Neuronal stem cell (in vitro differentiated cells): ENCODE results near the gene DCAF8.
A peak's percentile ranks its signal among the peaks of the same experiment; 100 is the strongest.

Source experiments
- DNase-seq: peaks from one replicate; pipeline ENCODE4 v3.0.0-alpha.2; 2013; ENCODE audit warnings: low spot score
- H2AFZ ChIP-seq: one replicate; pipeline ENCODE4 v1.6.1; 2013; ENCODE audit warnings: mild to moderate bottlenecking, low read length, inconsistent platforms
- H2AK5ac ChIP-seq: 2 replicates; pipeline ENCODE4 v1.6.1; 2013; ENCODE audit warnings: low read depth, mild to moderate bottlenecking, inconsistent platforms, low read length, moderate library complexity, mixed read lengths
- H2BK120ac ChIP-seq: 2 replicates; pipeline ENCODE4 v1.6.1; 2013; ENCODE audit warnings: low read depth, mild to moderate bottlenecking, inconsistent platforms, low read length, moderate library complexity, mixed read lengths
- H2BK12ac ChIP-seq: one replicate; pipeline ENCODE4 v1.6.1; 2013; ENCODE audit warnings: low read length, inconsistent platforms
- H2BK15ac ChIP-seq: 2 replicates; pipeline ENCODE4 v1.6.1; 2013; ENCODE audit warnings: mild to moderate bottlenecking, low read length, inconsistent platforms, mixed read lengths
- H2BK5ac ChIP-seq: one replicate; pipeline ENCODE4 v1.6.1; 2013; ENCODE audit warnings: inconsistent platforms, mild to moderate bottlenecking, low read length, moderate library complexity
- H3K14ac ChIP-seq: one replicate; pipeline ENCODE4 v1.6.1; 2013; ENCODE audit warnings: low read length, inconsistent platforms
- H3K18ac ChIP-seq: 2 replicates; pipeline ENCODE4 v1.6.1; 2013; ENCODE audit warnings: low read length, inconsistent platforms
- H3K23ac ChIP-seq: 2 replicates; pipeline ENCODE4 v1.6.1; 2013; ENCODE audit warnings: low read depth, mild to moderate bottlenecking, mixed read lengths, low read length, inconsistent platforms; ENCODE audit not compliant: poor library complexity
- H3K27ac ChIP-seq: replicated peaks from 3 replicates; pipeline ENCODE4 v1.5.1; 2013; ENCODE audit warnings: low read length, inconsistent platforms
- H3K27me3 ChIP-seq, 3 experiments: 2 replicates each; pipeline ENCODE4 v1.6.1; 2013; ENCODE audit warnings: low read length in 3 of 3, mild to moderate bottlenecking in 2 of 3, inconsistent platforms in 1 of 3, low read depth in 1 of 3, mixed read lengths in 1 of 3, moderate library complexity in 1 of 3; ENCODE audit not compliant: control insufficient read depth in 3 of 3, insufficient read depth in 3 of 3
- H3K36me3 ChIP-seq, 2 donors: replicated peaks in 1 of 2; 2 replicates each; pipeline ENCODE4 v1.6.1; 2013; ENCODE audit warnings: low read length in 2 of 2; ENCODE audit not compliant: control insufficient read depth in 2 of 2, insufficient read depth in 2 of 2
- H3K4ac ChIP-seq: 2 replicates; pipeline ENCODE4 v1.6.1; 2013; ENCODE audit warnings: inconsistent platforms, mild to moderate bottlenecking, low read length, moderate library complexity
- H3K4me1 ChIP-seq, 2 donors: 1 replicate in 1 of 2; 2 replicates in 1 of 2; pipeline ENCODE4 v1.6.1; 2013; ENCODE audit warnings: low read length in 2 of 2, low read depth in 1 of 2; ENCODE audit not compliant: control insufficient read depth in 2 of 2, insufficient read depth in 1 of 2
- H3K4me2 ChIP-seq: one replicate; pipeline ENCODE4 v1.6.1; 2013; ENCODE audit warnings: mild to moderate bottlenecking, low read length, inconsistent platforms; ENCODE audit not compliant: insufficient read depth, poor library complexity, severe bottlenecking
- H3K4me3 ChIP-seq, 2 donors: 2 replicates each; pipeline ENCODE4 v1.5.1; 2013; ENCODE audit warnings: low read length in 2 of 2, mild to moderate bottlenecking in 2 of 2, inconsistent platforms in 1 of 2, moderate library complexity in 1 of 2
- H3K79me1 ChIP-seq: one replicate; pipeline ENCODE4 v1.6.1; 2013; ENCODE audit warnings: low read depth, mild to moderate bottlenecking, inconsistent platforms, low read length, moderate library complexity
- H3K9ac ChIP-seq: one replicate; pipeline ENCODE4 v1.6.1; 2013; ENCODE audit warnings: mild to moderate bottlenecking, low read depth, low read length, inconsistent platforms; ENCODE audit not compliant: poor library complexity
- H3K9me3 ChIP-seq, 2 donors: replicated peaks in 1 of 2; 2 replicates each; pipeline versions ENCODE3 to v1.6.1; 2013; ENCODE audit warnings: low read length in 2 of 2, mild to moderate bottlenecking in 2 of 2, inconsistent platforms in 1 of 2, low read depth in 1 of 2, mixed read lengths in 1 of 2, moderate library complexity in 1 of 2; ENCODE audit not compliant: control insufficient read depth in 2 of 2, insufficient read depth in 1 of 2
- H4K8ac ChIP-seq: one replicate; pipeline ENCODE4 v1.6.1; 2013; ENCODE audit warnings: low read depth, mild to moderate bottlenecking, inconsistent platforms, low read length, moderate library complexity
- H4K91ac ChIP-seq: one replicate; pipeline ENCODE4 v1.6.1; 2013; ENCODE audit warnings: low read length, low read depth, mild to moderate bottlenecking, inconsistent platforms; ENCODE audit not compliant: poor library complexity
- WGBS, 2 donors: extraction: QIAGEN DNeasy Blood & Tissue Kit; methylation state at CpG; one replicate each; pipeline ENCODE4 v1.1.7; 2013; ENCODE audit warnings: missing lambda C conversion rate in 2 of 2, mixed read lengths in 1 of 2; ENCODE audit not compliant: insufficient read length in 2 of 2, insufficient replicate concordance in 1 of 2; ENCODE audit errors: extremely low coverage in 2 of 2; 5-methylcytosine and 5-hydroxymethylcytosine counted together

DCAF8 gene

GRCh38 chr1:160194737-160195059 is 67.7 kb downstream of the DCAF8 start:
- H2BK15ac ChIP-seq, result no peak overlapping the region
- peaks cover 0 to 5% (median 0%) of the 10 kb centered on the region in 3 experiments for H3K27me3 ChIP-seq
- no peak for DNase-seq
- no peak overlapping the region for H2AFZ ChIP-seq
- H2AK5ac ChIP-seq, result no peak overlapping the region
- peak overlapping the region; percentile 74 for H4K91ac ChIP-seq
- peak overlapping the region; percentile 77 for H3K23ac ChIP-seq
- H3K27ac ChIP-seq, result no peak overlapping the region
- no peak overlapping the region for H4K8ac ChIP-seq
- WGBS, 2 donors, result no CpG with 5 or more reads among the region's 2 CpGs
- peak overlapping the region; percentile 50 for H3K9ac ChIP-seq
- H3K14ac ChIP-seq, result peak overlapping the region; percentile 98
- H2BK12ac ChIP-seq, result peak overlapping the region; percentile 79
- peak overlapping the region; percentile 32 for H3K4ac ChIP-seq
- peak overlapping the region in 1 of 2 donors; percentile 69 for H3K4me3 ChIP-seq
- peaks cover 0 to 9% of the 10 kb centered on the region in 2 donors for H3K9me3 ChIP-seq
- H2BK120ac ChIP-seq, result no peak overlapping the region
- no peak overlapping the region for H3K18ac ChIP-seq
- H3K4me1 ChIP-seq, result peaks cover 16 to 17% of the 10 kb centered on the region in 2 donors
- no peak overlapping the region for H2BK5ac ChIP-seq
- H3K4me2 ChIP-seq, result no peak overlapping the region
- H3K36me3 ChIP-seq, result peaks cover 0 to 6% of the 10 kb centered on the region in 2 donors
- peaks cover 3% of the 10 kb centered on the region for H3K79me1 ChIP-seq

- H3K9me3 ChIP-seq, result peaks cover 0 to 9% of the 10 kb centered on the region in 2 donors
- peaks cover 0 to 6% of the 10 kb centered on the region in 2 donors for H3K36me3 ChIP-seq
- peak overlapping the region in 1 of 2 donors; percentile 69 for H3K4me3 ChIP-seq
- 100% methylated on average over 2 of the region's 9 CpGs; no CpG with 5 or more reads in 1 of the 2 donors for WGBS, 2 donors
- peaks cover 19 to 21% of the 10 kb centered on the region in 2 donors for H3K4me1 ChIP-seq
- H3K4me2 ChIP-seq, result no peak overlapping the region
- H2BK5ac ChIP-seq, result peak overlapping the region; percentile 68
- H4K8ac ChIP-seq, result peak overlapping the region; percentile 94
- peak overlapping the region; percentile 80 for H4K91ac ChIP-seq
- H3K4ac ChIP-seq, result peak overlapping the region; percentile 97
- H2AFZ ChIP-seq, result no peak overlapping the region
- H3K14ac ChIP-seq, result peak overlapping the region; percentile 98
- peak overlapping the region; percentile 3 for H3K27ac ChIP-seq
- H2AK5ac ChIP-seq, result peak overlapping the region; percentile 72
- H3K27me3 ChIP-seq, result peaks cover 0 to 5% (median 0%) of the 10 kb centered on the region in 3 experiments
- H3K9ac ChIP-seq, result peak overlapping the region; percentile 79
- peak overlapping the region; percentile 90 for H2BK15ac ChIP-seq
- H2BK12ac ChIP-seq, result peak overlapping the region; percentile 79
- H3K18ac ChIP-seq, result peak overlapping the region; percentile 3
- peak overlapping the region; percentile 13 for H2BK120ac ChIP-seq
- H3K23ac ChIP-seq, result peak overlapping the region; percentile 94
- no peak for DNase-seq
- peaks cover 3% of the 10 kb centered on the region for H3K79me1 ChIP-seq
These were observed 68.3 kb downstream of the DCAF8 start for GRCh38 chr1:160193832-160194736.

- peaks cover 19 to 21% of the 10 kb centered on the region in 2 donors for H3K4me1 ChIP-seq
- peak overlapping the region; percentile 13 for H2BK120ac ChIP-seq
- peak overlapping the region; percentile 68 for H2BK5ac ChIP-seq
- peak overlapping the region; percentile 98 for H3K14ac ChIP-seq
- peak overlapping the region; percentile 64 for H2BK12ac ChIP-seq
- peak overlapping the region; percentile 51 for H2AFZ ChIP-seq
- peak overlapping the region; percentile 3 for H3K18ac ChIP-seq
- H3K4me3 ChIP-seq, result no peak overlapping the region
- WGBS, 2 donors, result no CpG with 5 or more reads among the region's 16 CpGs
- H2BK15ac ChIP-seq, result peak overlapping the region; percentile 90
- no peak overlapping the region for H3K4me2 ChIP-seq
- peaks cover 0 to 5% (median 0%) of the 10 kb centered on the region in 3 experiments for H3K27me3 ChIP-seq
- peaks cover 0 to 9% of the 10 kb centered on the region in 2 donors for H3K9me3 ChIP-seq
- no peak overlapping the region for H4K8ac ChIP-seq
- H2AK5ac ChIP-seq, result peak overlapping the region; percentile 72
- H4K91ac ChIP-seq, result peak overlapping the region; percentile 80
- peak overlapping the region; percentile 97 for H3K4ac ChIP-seq
- peak; percentile 93 for DNase-seq
- peaks cover 3% of the 10 kb centered on the region for H3K79me1 ChIP-seq
- H3K9ac ChIP-seq, result peak overlapping the region; percentile 79
- H3K23ac ChIP-seq, result peak overlapping the region; percentile 94
- no peak overlapping the region for H3K27ac ChIP-seq
- peaks cover 0 to 6% of the 10 kb centered on the region in 2 donors for H3K36me3 ChIP-seq
These were observed 69.1 kb downstream of the DCAF8 start for GRCh38 chr1:160193091-160193819.

GRCh38 chr1:160192234-160192633 is 70.1 kb downstream of the DCAF8 start:
- no peak overlapping the region for H3K14ac ChIP-seq
- H2BK5ac ChIP-seq, result no peak overlapping the region
- no peak overlapping the region for H3K4ac ChIP-seq
- no peak overlapping the region for H2AK5ac ChIP-seq
- peaks cover 0 to 6% of the 10 kb centered on the region in 2 donors for H3K36me3 ChIP-seq
- no peak overlapping the region for H3K18ac ChIP-seq
- H3K23ac ChIP-seq, result no peak overlapping the region
- no peak overlapping the region for H3K4me2 ChIP-seq
- no peak overlapping the region for H2BK12ac ChIP-seq
- H3K4me3 ChIP-seq, result no peak overlapping the region
- peaks cover 0 to 9% of the 10 kb centered on the region in 2 donors for H3K9me3 ChIP-seq
- H4K8ac ChIP-seq, result no peak overlapping the region
- H2BK15ac ChIP-seq, result no peak overlapping the region
- H2BK120ac ChIP-seq, result no peak overlapping the region
- H3K27me3 ChIP-seq, result peaks cover 0 to 5% (median 0%) of the 10 kb centered on the region in 3 experiments
- H4K91ac ChIP-seq, result no peak overlapping the region
- no peak overlapping the region for H3K9ac ChIP-seq
- H3K79me1 ChIP-seq, result peaks cover 3% of the 10 kb centered on the region
- H2AFZ ChIP-seq, result no peak overlapping the region
- no peak overlapping the region for H3K27ac ChIP-seq
- peaks cover 19 to 21% of the 10 kb centered on the region in 2 donors for H3K4me1 ChIP-seq
- no peak for DNase-seq
